Measurements from ENCODE around the gene ARHGAP8.

DNA sequence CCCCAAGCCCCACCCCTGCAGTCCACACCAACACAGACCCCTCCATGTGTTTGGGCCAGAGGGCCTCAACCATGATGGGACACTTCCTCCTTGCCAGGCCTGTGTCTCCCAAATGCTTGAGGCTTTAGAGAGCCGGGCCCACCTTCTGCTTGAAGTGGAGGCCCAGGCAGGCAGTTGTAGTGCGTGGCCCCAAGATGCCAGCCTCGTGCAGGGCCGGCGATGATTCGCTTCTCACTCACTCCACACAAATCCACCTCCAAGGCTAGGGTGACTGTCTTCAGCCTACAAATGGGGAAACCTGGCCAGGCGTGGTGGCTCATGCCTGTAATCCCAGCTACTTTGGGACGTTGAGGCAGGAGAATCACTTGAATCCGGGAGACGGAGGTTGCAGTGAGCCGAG, 44.6 kb upstream of the ARHGAP8 start:
- TF ChIP-seq MYC (IDR thresholded peaks at IDR 0.05; ENCODE audit: low read depth, low read length) = no peak
- TF ChIP-seq MAX (IDR thresholded peaks at IDR 0.05; ENCODE audit: low read depth, low read length) = no peak
- TF ChIP-seq CTCF (IDR thresholded peaks at IDR 0.05; ENCODE audit: low read depth, low read length) = no peak
